ENCODE results near the gene LIN9.
A peak's percentile ranks its signal among the peaks of the same experiment; 100 is the strongest.

LIN9 gene

DNA sequence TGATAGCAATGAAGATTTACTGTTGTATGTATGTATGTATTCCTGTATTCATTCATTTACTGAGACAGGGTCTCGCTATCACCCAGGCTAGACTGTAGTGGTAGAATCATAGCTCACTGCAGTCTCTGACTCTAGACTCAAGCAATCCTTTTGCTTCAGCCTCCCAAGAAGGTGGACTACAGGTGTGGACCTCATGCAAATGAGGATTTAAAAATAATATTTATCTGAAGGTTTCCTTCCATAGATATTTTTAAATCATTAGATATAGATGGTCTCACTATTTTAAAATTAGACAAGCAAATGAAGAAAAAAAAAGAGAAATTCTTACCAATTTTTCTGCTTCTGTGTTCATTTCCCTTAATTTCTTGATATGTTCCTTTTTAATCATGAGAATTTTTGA lies 58.5 kb downstream of the LIN9 start:
- no peak overlapping the region for H3K4me2 ChIP-seq
- no peaks in the 10 kb centered on the region for H3K9me3 ChIP-seq
- peaks cover 83% of the 10 kb centered on the region for H3K36me3 ChIP-seq
- no peak overlapping the region for H3K4me3 ChIP-seq
- no peaks in the 10 kb centered on the region for H4K20me1 ChIP-seq
- no peaks in the 10 kb centered on the region for H3K4me1 ChIP-seq
- no peak for TF ChIP-seq Cebpa-rat (IDR thresholded peaks at IDR 0.05)
- H3K27ac ChIP-seq: no peak overlapping the region
- H3K9ac ChIP-seq: no peak overlapping the region
- no peaks in the 10 kb centered on the region for H3K27me3 ChIP-seq

- Histone ChIP-seq H3K36me3 (peaks cover 84% of the 10 kb centered on the region), H3K9ac (no peak overlapping the region), H3K4me1 (no peaks in the 10 kb centered on the region), H3K27ac (no peak overlapping the region), H4K20me1 (no peaks in the 10 kb centered on the region), H3K4me2 (no peak overlapping the region), H3K9me3 (no peaks in the 10 kb centered on the region), H3K27me3 (no peaks in the 10 kb centered on the region), H3K4me3 (no peak overlapping the region)
- TF ChIP-seq Cebpa-rat (IDR thresholded peaks at IDR 0.05): no peak
Measured at GRCh38 chr1:226248796-226249195, 60.2 kb downstream of the LIN9 start.

DNA sequence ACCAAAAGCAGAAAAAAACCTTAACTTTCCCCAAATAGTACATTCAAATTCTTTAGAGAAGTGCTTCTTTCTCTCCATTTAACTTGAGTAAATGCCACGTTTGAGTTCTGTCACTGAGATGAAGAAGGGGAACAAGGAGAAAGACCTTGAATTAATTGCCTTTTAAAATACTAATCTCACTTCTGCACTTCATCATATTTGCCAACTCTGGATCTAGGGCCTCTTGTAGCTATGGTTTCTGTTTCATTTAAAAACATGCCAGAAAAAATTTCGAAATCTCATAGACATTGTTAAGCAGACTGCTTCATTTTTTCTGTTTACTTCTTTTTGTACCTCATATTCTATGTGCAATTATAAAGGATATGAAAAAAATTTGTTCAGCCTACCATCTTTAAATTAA lies 60.9 kb downstream of the LIN9 start:
- Histone ChIP-seq H3K9me3 (no peaks in the 10 kb centered on the region), H3K4me3 (no peak overlapping the region), H3K27me3 (no peaks in the 10 kb centered on the region), H3K4me1 (no peaks in the 10 kb centered on the region), H4K20me1 (no peaks in the 10 kb centered on the region), H3K9ac (no peak overlapping the region), H3K36me3 (peaks cover 82% of the 10 kb centered on the region), H3K27ac (no peak overlapping the region), H3K4me2 (no peak overlapping the region)
- TF ChIP-seq Cebpa-rat (IDR thresholded peaks at IDR 0.05): no peak

GRCh38 chr1:226239421-226239820 lies 69.5 kb downstream of the LIN9 start:
- Histone ChIP-seq H3K9ac (no peak overlapping the region), H3K9me3 (no peaks in the 10 kb centered on the region), H3K4me3 (no peak overlapping the region), H3K27ac (no peak overlapping the region), H4K20me1 (no peaks in the 10 kb centered on the region), H3K27me3 (no peaks in the 10 kb centered on the region), H3K4me2 (no peak overlapping the region), H3K4me1 (no peaks in the 10 kb centered on the region), H3K36me3 (peaks cover 85% of the 10 kb centered on the region)
- TF ChIP-seq Cebpa-rat (IDR thresholded peaks at IDR 0.05): no peak

DNA sequence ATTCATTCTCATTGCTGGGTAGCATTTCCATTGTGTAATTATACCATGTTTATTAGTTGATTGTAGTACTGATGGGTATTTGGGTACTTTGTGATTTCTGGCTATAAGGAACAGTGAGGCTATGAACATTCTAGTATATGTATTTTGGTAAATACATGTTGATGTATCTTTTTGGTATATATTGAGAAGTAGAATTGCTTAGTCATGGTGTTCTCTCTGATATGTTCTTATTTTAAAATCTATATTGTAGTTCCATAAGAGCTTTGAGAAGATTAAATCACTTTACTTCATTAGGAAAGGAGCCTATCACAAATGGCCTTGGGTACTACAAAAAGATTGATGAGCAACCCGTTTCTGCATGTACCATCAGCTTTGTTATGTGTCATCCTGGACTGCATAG lies 72.1 kb downstream of the LIN9 start:
- no peaks in the 10 kb centered on the region for H4K20me1 ChIP-seq
- H3K4me3 ChIP-seq: no peak overlapping the region
- H3K36me3 ChIP-seq: peaks cover 94% of the 10 kb centered on the region
- H3K4me1 ChIP-seq: no peaks in the 10 kb centered on the region
- H3K27me3 ChIP-seq: no peaks in the 10 kb centered on the region
- no peak overlapping the region for H3K4me2 ChIP-seq
- no peak overlapping the region for H3K9ac ChIP-seq
- no peak for TF ChIP-seq Cebpa-rat (IDR thresholded peaks at IDR 0.05)
- H3K27ac ChIP-seq: no peak overlapping the region
- no peaks in the 10 kb centered on the region for H3K9me3 ChIP-seq

GRCh38 chr1:226233806-226234205 lies 75.2 kb downstream of the LIN9 start:
- Histone ChIP-seq H4K20me1 (no peaks in the 10 kb centered on the region), H3K27ac (no peak overlapping the region), H3K4me1 (no peaks in the 10 kb centered on the region), H3K27me3 (no peaks in the 10 kb centered on the region), H3K4me2 (no peak overlapping the region), H3K4me3 (no peak overlapping the region), H3K36me3 (peaks cover 86% of the 10 kb centered on the region), H3K9ac (no peak overlapping the region), H3K9me3 (no peaks in the 10 kb centered on the region)
- TF ChIP-seq Cebpa-rat (IDR thresholded peaks at IDR 0.05): no peak

GRCh38 chr1:226233293-226233692 lies 75.7 kb downstream of the LIN9 start:
- Histone ChIP-seq H3K9me3 (no peaks in the 10 kb centered on the region), H3K9ac (no peak overlapping the region), H3K36me3 (peaks cover 85% of the 10 kb centered on the region), H3K4me1 (no peaks in the 10 kb centered on the region), H4K20me1 (no peaks in the 10 kb centered on the region), H3K27me3 (no peaks in the 10 kb centered on the region), H3K27ac (no peak overlapping the region), H3K4me3 (no peak overlapping the region), H3K4me2 (no peak overlapping the region)
- TF ChIP-seq Cebpa-rat (IDR thresholded peaks at IDR 0.05): no peak

- Histone ChIP-seq H3K4me1 (peaks cover 11% of the 10 kb centered on the region), H3K4me3 (no peak overlapping the region), H3K9ac (no peak overlapping the region), H3K27ac (no peak overlapping the region), H3K9me3 (no peaks in the 10 kb centered on the region), H3K27me3 (peaks cover 47% of the 10 kb centered on the region), H4K20me1 (peaks cover 16% of the 10 kb centered on the region; the same call in 1 of the 2 replicates), H3K4me2 (no peak overlapping the region), H3K36me3 (peaks cover 24% of the 10 kb centered on the region)
- TF ChIP-seq Cebpa-rat (IDR thresholded peaks at IDR 0.05): no peak
Measured at GRCh38 chr1:226226601-226227000, 82.4 kb downstream of the LIN9 start.

DNA sequence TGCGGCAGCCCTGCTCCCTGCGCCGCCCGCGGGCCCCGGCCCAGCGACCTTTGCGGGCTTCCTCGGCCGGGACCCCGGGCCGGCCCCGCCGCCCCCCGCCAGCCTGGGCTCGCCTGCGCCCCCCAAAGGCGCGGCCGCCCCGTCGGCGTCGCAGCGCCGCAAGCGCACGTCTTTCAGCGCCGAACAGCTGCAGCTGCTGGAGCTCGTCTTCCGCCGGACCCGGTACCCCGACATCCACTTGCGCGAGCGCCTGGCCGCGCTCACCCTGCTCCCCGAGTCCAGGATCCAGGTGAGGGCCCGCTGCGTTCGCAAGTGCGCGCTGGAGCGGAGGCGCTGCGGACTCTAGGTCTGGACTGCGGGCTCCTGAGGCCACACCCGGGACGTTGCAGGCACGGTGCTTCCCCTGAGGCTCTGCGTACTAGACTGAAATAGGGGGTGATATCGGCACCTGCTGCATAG lies 85.1 kb downstream of the LIN9 start:
- no peak overlapping the region for H3K9ac ChIP-seq
- peak overlapping the region; percentile 89 for H3K4me2 ChIP-seq
- H3K36me3 ChIP-seq: peaks cover 5% of the 10 kb centered on the region; the same call in 1 of the 2 replicates
- H3K27ac ChIP-seq: no peak overlapping the region
- TF ChIP-seq Cebpa-rat (IDR thresholded peaks at IDR 0.05): no peak
- H3K9me3 ChIP-seq: no peaks in the 10 kb centered on the region
- peak overlapping the region; percentile 65 for H3K4me3 ChIP-seq
- H3K4me1 ChIP-seq: peaks cover 11% of the 10 kb centered on the region
- peaks cover 69% of the 10 kb centered on the region for H3K27me3 ChIP-seq
- H4K20me1 ChIP-seq: peaks cover 24% of the 10 kb centered on the region; the same call in 1 of the 2 replicates

GRCh38 chr1:226223157-226223785 lies 85.7 kb downstream of the LIN9 start, which contains the start of gene MIXL1:
Gene MIXL1 (plus strand): TSS chr1:226223664. CDS start chr1:226223682, 18 bp downstream.
- Histone ChIP-seq H3K4me2 (peak within 1 kb of the TSS; percentile 89), H4K20me1 (peaks cover 24% of the 10 kb centered on the region; the same call in 1 of the 2 replicates), H3K36me3 (peaks cover 1% of the 10 kb centered on the region; the same call in 1 of the 2 replicates), H3K9me3 (no peaks in the 10 kb centered on the region), H3K4me1 (peaks cover 11% of the 10 kb centered on the region), H3K9ac (no peak within 1 kb of the TSS), H3K27me3 (peaks cover 69% of the 10 kb centered on the region), H3K4me3 (peak within 1 kb of the TSS; percentile 65), H3K27ac (no peak within 1 kb of the TSS)
- TF ChIP-seq Cebpa-rat (IDR thresholded peaks at IDR 0.05): no peak
